Uterus (tissue), 2 donors: ENCODE data around the gene BOK.

ENCODE experiments used
- CTCF ChIP-seq, 4 experiments: fragments of 200-600 bp in 2 of 4; fragments of 450-650 bp in 2 of 4; sonication (generic) in 2 of 4; IDR thresholded peaks; one replicate each; pipeline ENCODE4 v1.5.1; 2016 to 2019; ENCODE audit warnings: antibody characterized with exemption in 4 of 4, mild to moderate bottlenecking in 2 of 4, moderate library complexity in 1 of 4
- POLR2A ChIP-seq, 2 donors: fragments of 450-650 bp; IDR thresholded peaks; one replicate each; pipeline ENCODE4 v1.6.1; 2016; ENCODE audit warnings: antibody characterized with exemption in 2 of 2, mild to moderate bottlenecking in 1 of 2, moderate library complexity in 1 of 2

- TF ChIP-seq CTCF (IDR thresholded peaks at IDR 0.05) (no peak), POLR2A (IDR thresholded peaks at IDR 0.05) (no peak)
Observed at GRCh38 chr2:241615041-241615440, 56.5 kb downstream of the BOK start.
